Brain pericyte (primary cell): Measurements from ENCODE around the gene FMNL2.
"Not testable (repeated sequence)": the region's sequence is repeated elsewhere in the genome, so short reads cannot be mapped to it uniquely, and the experiment has no call there.

Source experiments
- DNase-seq: peaks from one replicate; pipeline ENCODE4 v3.0.0-alpha.2; 2012; ENCODE audit warnings: low read depth, low spot score

FMNL2 gene

DNA sequence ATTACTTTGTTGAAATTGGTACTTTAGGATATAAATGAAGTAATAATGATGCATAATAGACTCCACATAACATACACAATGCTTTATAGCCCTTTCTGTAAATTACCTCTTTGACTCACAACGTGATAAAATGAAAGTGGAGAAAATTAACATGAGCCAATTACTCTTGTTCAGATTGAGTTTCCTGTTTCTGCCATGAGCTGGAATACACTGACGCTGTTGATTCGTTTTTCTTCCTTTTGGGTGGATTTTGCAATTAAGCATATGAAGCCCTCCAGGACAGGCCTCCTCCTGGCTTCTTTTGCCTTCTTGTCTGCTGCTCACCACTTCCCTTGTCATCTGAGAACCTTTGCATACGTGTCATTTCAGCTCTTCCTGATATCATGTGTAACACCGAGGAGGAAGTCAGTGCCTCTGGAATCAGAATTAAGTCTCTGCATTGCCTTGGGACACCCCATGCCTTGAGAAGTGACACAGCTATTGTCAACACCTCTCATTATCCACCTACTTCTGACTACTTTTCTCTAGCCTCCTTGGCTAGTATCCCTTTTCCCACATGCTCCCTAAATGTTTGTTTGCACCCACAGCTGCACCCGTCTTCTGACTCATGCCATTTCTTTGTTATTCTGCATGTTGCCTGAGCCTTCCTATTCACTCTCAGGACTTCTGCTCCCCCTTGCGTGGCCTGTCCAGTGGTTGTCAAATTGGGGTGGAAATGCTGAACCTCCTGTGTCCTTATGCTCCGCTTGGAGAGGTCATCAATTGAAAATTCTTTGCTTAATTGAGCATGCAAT is 134.1 kb downstream of the FMNL2 start:
- DNase-seq, result no peak

DNA sequence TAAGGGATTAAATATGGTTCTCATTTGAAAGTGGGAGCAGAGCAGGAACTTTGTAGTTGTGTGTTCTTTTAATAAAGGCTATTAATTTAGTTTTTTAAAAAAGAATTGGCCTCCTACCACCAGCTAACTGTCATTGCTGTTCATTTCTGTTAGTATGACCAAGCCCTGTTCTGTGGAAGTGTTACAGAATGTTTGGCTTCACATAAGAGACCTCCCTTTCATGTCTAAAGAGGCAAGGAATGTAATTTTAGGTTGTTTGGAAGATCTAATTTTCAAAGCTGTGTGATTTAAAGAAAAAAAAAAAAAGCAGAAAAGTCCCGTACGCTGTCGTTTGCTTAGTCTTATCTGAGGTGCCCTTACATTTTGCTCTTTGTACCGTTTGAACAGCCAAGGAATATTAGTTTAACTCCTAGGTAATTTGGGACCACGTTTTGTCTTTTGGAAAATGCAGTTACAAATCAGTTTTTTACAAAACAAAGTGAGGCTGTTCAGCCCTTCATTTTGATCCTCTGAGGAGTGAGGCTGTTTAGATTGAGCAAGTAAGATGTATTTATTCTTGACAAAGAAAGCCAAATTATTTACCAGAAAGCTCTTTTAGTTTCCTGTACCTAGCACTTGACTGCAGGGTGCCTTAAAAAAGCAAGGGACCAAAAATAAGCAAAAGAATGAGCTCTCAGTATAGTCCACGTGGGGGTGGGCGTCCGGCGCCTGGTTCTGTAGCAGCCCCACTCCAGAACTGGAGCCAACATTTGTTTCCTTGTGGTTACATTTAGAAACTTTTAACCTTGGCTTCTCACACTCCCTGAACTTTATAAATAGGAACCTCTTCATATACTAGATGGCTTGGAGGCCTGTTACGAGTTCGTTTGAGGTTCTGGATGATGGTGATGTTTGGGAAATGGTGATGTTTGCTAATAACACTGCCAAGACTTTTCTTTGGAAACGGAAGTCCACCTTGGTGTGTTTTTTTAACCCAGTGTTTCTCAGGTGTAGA is 136.2 kb downstream of the FMNL2 start:
- no peak for DNase-seq

DNA sequence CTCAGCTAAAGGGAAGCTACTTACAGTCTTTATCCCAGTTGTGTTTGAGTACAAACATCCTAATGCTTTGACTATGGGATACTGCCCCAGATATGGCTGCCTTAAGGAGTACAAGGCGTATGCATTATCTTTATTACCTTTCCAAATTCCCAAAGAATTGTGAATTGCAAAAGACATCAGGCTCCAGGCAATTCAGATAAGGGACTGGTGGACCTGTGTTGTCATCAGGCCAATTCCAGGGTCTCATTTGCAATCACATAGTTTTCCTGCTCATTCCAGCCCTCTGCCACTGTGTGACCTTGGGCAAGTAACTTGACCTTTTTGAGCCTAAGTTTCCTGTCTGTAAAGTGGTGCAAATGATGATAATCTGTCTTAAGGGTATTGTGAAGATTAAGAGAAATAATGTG is 137.5 kb downstream of the FMNL2 start:
- no peak for DNase-seq

DNA sequence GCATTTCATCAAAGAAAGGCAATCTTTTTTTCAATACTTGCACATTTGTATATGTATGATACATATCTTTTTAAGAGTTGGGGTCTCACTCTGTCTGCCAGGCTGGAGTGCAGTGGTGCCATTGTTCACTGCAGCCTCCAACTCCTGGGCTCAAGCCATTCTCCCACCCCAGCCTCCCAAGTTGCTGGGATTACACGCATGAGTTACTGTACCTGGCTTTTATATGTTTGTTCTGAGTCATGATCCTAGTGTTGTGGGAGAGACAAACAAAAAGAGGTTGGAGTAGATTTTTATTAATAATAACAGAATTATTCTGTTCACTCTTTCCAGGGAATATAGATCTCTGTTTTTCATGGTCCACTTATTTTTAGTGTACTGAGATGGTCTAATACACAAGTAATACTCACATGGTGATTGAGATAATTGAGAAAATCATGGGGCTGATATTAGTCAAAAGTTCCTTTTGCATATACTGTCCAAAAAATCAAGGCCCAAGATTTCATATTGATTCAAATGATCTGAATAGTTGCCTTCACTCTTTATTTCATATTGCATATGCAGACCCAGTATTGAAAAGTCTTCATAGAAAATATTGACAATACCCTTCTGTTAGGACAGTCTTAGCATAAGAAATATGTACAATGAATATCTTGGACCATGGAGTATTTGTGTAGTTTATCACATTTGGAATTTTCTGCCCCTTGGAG is 138.3 kb downstream of the FMNL2 start:
- no peak for DNase-seq

DNA sequence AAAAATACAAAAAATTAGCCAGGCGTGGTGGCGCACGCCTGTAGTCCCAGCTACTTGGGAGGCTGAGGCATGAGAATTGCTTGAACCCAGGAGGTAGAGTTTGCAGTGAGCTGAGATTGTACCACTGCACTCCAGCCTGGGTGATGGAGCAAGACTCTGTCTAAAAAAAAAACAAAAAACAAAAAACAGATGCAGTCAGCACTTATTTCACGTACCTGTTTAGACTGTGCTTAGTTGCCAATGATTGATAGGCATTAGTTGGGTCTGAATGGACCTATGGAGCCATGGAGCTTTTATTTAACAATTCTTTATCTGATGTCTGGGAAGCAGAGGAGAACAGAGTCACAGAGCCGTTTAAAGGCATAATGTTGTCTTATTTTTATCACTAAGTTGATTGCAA is 139.5 kb downstream of the FMNL2 start:
- DNase-seq, result not testable (repeated sequence)

DNA sequence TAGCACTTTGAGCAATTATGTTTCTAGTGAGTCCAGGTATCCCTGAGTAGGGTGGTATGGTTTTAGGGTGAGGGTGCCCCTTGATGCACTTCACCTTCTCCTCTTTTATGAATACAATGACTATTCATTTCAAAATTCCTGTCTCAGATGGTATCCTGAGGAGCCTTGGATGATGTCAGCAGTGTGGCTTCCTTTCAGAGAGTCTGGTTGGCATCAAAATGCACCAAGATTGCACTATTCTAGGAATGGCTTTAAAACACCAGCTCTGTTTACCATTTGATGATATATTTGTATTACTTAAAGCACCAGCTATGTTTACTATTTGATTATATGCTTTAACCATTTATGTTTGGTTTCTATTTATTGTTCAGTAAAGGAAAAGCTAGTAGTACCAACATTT is 141.0 kb downstream of the FMNL2 start:
- DNase-seq, result no peak

DNA sequence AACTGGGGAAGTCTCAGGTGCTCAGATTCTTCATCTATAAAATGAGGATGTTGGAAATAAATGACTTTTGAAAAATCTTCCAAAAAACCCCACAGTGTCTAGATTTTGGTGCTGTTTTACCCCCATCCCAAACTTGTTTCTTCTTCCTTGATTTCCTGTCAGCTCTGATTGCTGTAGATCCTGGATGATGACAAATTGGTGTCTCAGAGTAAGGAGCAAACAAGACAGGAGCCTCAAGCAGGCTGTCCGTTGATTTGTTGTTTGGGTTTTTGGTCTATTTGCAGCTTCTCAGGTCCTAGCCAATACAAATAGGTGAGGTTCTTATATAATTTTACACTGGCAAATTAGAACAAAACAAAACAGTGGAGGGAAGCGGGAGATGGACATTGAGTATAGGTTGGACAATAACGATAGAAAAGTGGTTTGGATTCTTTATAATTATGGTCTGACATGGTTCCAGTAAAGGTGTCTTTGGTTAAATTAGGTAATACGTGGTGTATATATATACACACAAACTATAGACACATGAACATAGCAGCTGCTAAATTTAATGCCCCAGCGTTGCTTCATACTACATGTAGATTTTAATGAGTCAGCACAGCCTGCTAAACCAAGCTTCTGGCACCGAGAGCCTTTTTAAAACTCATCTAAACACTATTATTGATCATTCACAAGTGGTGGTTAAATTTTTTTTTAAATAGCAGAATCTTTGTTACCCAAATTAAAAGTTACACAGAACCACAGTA is 142.5 kb downstream of the FMNL2 start:
- DNase-seq, result no peak

DNA sequence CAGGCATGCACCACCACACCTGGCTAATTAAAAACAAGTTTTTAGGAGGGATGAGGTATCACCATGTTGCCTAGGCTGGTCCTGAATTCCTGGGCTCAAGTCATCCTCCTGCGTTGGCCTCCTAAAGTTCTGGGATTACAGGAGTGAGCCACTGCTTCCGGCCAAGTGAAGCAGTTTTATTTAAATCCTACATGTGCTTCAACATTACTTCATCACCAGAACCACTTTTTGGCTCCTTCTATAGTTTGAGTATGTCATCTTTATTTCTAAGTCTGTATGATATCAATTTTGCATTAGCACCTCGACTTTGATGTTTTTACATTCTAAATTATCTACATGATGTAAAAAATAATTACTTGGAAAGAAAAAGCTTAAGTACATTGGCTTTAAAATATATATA is 144.3 kb downstream of the FMNL2 start:
- DNase-seq, result no peak

DNA sequence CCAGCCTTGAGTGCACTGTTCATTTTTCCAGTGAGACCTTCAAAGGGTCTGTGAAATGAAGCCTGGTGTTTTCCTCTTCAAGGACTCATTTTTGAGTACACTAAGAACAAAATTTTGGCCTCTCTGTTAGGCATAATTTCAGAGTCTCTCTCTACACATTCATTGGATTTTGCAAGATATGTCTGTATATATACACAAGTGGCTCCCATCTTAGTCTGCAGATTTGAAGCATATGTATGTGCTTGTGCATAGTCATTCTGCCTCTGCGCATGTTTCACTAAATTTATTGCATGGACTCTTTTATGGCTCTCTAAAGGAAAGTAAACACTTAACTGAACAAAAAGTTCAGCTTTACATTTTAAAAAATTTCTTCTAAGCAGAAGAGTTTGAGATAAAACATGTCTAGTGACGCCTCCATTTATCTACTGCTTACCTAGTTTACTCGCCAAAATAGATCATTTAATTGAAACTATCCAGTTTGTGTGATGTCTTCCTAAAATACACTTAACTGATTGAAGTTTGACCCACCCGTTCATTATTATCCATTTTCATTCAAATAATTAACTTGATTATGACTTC is 145.9 kb downstream of the FMNL2 start:
- no peak for DNase-seq

DNA sequence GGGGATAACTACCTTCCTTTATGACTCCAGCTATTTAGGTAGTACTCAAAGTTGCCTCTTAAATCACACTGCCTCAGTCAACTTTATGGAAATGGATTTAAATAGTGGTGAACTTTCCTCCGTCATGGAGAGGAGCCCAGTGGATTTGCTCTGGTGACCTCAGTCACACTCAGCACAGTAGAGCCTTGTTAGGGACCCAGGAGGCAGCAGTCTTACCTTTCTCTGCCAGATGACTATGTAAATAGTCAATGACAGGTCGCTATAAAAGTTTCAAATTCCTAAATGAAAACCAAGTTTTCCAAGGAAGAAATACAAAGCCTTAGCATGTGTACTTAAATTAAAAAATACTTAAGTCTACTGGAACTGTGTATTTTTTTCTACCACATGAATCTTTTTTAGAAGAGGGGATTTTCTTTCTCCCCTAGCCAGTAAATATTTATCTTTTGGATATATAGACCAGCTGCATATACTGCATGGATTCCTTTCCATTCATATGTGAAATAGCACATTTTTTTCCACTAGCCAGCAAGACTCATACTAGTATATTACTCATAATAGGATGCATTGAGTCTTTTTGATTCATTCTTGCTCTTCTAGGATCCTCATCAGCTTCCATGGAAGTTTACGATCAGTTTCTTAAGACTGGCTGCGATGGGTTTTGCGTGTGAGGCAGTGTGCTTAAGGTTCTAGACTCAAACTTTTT is 147.1 kb downstream of the FMNL2 start:
- no peak for DNase-seq

DNA sequence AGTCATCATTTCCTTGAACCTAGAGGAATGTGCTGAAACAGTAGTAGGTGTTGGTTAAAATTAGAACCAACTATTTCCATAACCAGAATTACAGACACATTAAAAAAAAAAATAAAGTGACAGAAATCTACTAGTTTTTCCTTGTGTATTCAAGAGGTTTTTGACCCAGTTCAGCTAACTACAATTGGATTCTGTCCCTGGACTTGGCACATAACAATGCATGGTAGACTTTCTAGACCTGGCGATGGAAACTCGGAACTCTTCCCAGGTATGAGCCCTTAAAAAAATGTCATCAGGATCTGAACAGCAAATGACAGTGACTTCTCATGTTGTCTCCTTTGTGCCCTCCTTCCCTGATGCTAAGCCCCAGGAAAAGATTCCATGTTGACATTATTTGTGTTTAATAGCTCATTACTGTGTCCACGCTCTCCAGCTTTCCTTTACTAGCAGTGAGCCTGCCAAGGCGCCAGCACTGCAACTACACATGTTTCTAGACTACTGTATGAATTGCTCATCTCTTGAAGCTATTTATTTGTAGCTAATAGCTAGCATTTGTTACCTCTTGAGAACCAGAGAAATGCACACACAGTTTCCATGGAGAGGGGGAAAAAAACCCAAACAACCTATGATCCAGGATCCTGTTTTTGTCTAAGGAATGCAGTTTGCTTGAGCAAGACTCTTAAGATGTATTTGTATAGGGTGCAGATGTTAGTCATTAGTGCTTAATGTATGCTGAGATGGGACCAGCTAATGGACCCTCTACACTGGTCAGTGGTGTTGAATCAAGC is 148.5 kb downstream of the FMNL2 start:
- DNase-seq, result no peak

DNA sequence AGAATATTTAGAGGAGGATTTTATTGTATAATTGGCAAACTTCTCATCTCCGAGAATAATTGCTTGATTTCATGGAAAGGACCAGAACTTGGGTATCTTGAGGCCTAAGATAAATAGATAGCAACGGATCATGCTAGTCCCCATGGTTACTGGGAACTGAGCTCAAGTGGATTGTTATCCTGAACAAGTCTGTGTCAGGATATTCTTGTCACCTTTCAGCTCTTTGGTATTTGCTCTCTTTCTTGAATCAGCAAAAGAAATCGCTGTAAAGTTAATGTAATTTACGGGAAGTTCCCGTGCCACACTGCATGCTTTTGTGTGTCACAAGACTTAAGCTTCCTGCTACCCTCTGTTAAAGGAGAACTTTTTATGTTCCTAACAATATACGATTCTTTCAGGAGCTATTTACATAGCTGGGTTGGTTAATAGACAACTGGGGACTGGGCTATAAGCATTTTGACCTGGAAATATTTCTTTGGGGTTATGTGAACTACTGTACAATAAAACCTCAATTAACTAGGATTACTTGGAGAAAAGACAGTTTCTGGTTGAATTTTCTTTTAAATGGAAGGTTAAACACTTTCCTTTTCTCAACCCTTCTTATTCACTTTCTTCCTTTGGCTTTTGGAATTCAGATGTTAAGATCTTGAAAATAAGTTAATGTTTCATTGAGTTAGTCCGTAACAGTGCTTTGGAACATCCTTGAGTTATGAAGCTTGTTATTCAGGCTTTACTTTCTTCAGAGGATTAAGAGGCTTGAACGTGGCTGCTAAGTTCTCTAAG is 151.2 kb downstream of the FMNL2 start:
- no peak for DNase-seq

DNA sequence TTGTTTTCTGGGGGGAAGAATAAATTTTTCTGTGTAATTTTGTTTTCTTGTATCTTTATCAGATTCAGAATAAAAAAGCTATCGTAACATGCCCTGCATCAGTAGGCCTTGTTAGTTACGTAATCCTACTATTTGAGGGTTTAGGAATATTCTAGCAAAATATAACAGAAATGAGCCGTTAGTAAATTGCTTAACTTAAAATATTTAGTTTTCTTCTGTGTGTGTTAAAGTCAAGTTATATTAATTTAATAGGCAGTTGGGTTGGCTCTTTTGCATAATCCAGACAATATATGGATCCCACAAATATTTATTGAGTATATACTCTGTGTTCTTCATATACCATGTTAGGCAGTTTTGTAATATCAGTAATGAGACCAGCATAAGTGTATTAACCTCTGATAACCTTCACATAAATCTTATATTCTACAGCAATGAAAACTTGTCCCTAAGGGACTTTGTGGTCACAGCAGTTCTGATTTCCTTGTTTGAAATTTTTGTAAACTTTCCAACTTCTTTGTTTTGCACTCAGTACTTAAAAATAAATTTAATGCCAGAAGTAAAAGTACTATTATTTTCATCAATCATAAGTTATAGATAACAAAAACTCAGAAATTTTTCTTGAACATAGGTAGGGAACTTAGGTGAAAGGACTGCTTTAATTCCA is 151.9 kb downstream of the FMNL2 start:
- no peak for DNase-seq

DNA sequence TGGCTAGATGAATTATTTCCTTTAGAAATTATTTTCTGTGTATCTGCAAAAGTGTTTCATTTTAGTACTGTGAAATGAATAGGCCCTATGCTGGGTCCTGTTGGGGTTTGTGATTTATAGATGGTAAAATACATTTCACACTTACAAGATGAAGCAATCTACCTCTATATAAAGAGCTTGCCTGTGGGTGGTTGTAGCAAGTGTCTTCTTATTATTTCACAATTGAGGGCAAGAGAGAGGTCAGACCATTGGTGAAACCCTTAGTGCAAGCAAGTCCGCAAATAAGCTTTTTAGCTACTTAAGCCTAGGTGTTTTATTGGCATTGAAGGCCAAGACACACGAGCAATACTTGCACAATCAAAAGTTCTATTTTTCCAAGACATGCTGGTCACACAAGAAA is 153.1 kb downstream of the FMNL2 start:
- no peak for DNase-seq

DNA sequence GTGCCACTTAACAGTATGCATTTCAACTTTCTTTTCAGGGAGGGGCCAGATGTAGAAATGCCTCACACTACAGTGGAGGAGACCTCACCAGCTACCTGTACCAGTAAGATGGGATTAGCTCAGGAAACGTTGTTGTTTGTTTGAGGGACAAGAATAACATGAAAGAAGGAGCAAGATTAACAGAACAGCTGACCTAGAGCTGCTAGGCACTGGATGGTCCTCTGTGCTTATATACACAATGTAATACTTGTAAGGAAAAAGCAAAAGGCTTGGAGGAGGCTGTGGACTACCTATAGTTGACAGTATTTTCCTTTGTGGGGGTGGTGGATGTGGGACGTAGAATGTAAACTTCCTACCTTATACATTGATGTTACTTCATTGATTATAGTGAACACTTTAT is 154.4 kb downstream of the FMNL2 start:
- no peak for DNase-seq

DNA sequence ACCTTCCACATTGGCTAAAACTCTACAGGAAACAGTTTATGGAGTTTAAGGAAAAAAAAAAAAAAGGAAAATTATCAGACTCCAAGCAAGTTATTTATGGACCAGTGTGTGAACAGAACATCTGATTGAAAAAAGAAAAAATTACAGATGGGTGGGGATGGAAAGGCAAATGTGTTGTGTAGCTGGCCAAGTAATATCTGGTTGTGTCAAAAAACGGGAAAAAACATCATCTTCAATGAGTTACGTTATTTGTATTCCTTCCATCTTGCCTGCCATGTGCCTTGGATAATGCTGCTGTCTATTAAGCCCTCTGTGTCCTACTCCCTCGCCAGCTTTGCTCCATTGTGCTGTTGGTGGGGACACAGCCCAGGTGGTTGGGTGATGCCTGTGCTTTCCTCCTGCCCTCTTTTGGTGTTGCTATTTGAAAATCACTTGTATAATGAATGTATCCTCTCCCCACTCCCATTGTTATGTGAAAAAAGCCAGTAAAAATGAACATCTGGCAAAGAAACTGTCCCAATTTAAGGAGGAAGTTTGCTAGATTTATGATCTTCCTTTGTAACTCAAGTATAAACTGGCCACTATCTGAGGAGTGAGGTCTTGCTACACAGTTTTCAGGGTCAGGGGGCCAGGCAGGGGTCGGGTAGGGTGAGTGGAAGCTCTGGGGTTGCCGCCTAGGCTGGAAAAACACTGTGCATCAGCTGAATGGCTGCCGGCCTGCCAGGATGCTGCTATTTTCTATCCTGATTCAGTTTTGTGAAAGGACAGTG is 155.9 kb downstream of the FMNL2 start:
- DNase-seq, result no peak

DNA sequence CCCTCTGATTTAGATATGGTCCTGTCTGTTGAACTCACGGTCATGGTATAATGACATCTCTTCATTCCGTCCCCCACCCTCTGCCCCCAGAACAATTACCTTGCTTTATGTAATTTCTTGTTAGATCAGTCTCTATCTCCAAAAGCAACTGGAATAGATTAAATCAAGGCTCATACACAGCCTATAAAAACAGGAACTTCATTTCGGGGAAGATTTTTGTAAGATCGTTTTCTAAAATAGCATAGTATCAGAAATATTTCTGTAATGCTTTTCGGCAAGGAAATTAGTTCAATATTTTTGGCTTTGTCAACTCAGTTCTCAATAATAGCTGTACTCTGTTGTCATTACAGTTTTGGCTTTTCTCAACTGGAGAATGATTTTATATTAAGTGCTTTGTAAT is 157.2 kb downstream of the FMNL2 start:
- DNase-seq, result no peak
